Airway epithelial cell (primary cell): ENCODE measurements around the gene WNK2. TPM values are rescaled to one million over a fixed set of nuclear protein-coding genes. Genes with fewer than 3 reads are reported as not detected.

Experiments
- total RNA-seq: library from RNA; depleted of rRNA; stranded (reverse); fragments of >200 nt; gene quantifications from 2 replicates; pipeline ENCODE4 v1.2.3, GENCODE V29; 2015

Gene WNK2
- 0.23 and 0.71 TPM in 2 replicates for total RNA-seq

GRCh38 chr9:93183663-93184431 is at the start of gene WNK2:
WNK2 (plus strand) TSS chr9:93184139; CDS start chr9:93184930, 791 bp downstream.

Other genes with a start within 250 kb of the WNK2 start
- gene FGD3, start 236.6 kb upstream of the WNK2 start, total RNA-seq, result 1.5 and 2.2 TPM in 2 replicates
- gene SUSD3, start 125.4 kb upstream of the WNK2 start, total RNA-seq, result not detected in 2 replicates
- 75.9 and 77.7 TPM in 2 replicates for gene CARD19, start 87.9 kb upstream of the WNK2 start, total RNA-seq
- gene NINJ1, start 49.9 kb upstream of the WNK2 start, total RNA-seq, result 24.2 and 43.9 TPM in 2 replicates